HG03039 (cell line): Measurements from ENCODE around the gene SPINT1.

ENCODE experiments used
- ATAC-seq: cut with Tn5 transposase; IDR thresholded peaks from one replicate; pipeline ENCODE4 v1.9.1; 2021; ENCODE audit warnings: mild to moderate bottlenecking, moderate library complexity; ENCODE audit not compliant: unreplicated experiment

SPINT1 gene

GRCh38 chr15:40843885-40844695 lies at the start of gene SPINT1:
Gene SPINT1, plus strand, starts transcription at chr15:40844048. Its CDS starts 507 bp downstream, at chr15:40844555.
- ATAC-seq: no peak

GRCh38 chr15:40796041-40796440 lies 47.8 kb upstream of the SPINT1 start:
- no peak for ATAC-seq

GRCh38 chr15:40796512-40796911 lies 47.3 kb upstream of the SPINT1 start:
- no peak for ATAC-seq

GRCh38 chr15:40799523-40799922 lies 44.3 kb upstream of the SPINT1 start:
- ATAC-seq: no peak

GRCh38 chr15:40803076-40803475 lies 40.8 kb upstream of the SPINT1 start:
- ATAC-seq: no peak

- no peak for ATAC-seq
Measured at GRCh38 chr15:40803688-40804087, 40.2 kb upstream of the SPINT1 start.

GRCh38 chr15:40806672-40807027 lies 37.2 kb upstream of the SPINT1 start:
- no peak for ATAC-seq

GRCh38 chr15:40807028-40807887 lies 36.6 kb upstream of the SPINT1 start, which contains the start of the genes DNAJC17 and ZFYVE19:
Gene DNAJC17, minus strand, starts transcription at chr15:40807473. Its CDS starts 27 bp downstream, at chr15:40807446.
Gene ZFYVE19, plus strand, starts transcription at chr15:40807089. Its CDS starts 501 bp downstream, at chr15:40807590.
- peak; percentile 92 for ATAC-seq

GRCh38 chr15:40807888-40808461 lies 35.9 kb upstream of the SPINT1 start:
- ATAC-seq: no peak

GRCh38 chr15:40808861-40809450 lies 34.9 kb upstream of the SPINT1 start:
- ATAC-seq: no peak

GRCh38 chr15:40812721-40813425 lies 31.0 kb upstream of the SPINT1 start:
- ATAC-seq: no peak

GRCh38 chr15:40815042-40815698 lies 28.7 kb upstream of the SPINT1 start:
- no peak for ATAC-seq

- ATAC-seq: no peak
Measured at GRCh38 chr15:40819048-40819447, 24.8 kb upstream of the SPINT1 start.

- no peak for ATAC-seq
Measured at GRCh38 chr15:40821195-40821594, 22.7 kb upstream of the SPINT1 start.

GRCh38 chr15:40823572-40824343 lies 20.1 kb upstream of the SPINT1 start:
- ATAC-seq: no peak

- no peak for ATAC-seq
Measured at GRCh38 chr15:40825661-40826422, 18.0 kb upstream of the SPINT1 start.

GRCh38 chr15:40826423-40827075 lies 17.3 kb upstream of the SPINT1 start:
- no peak for ATAC-seq
